SU-DHL-6 (cell line): ENCODE results near the gene TSC2.

Source experiments
- H2AFZ ChIP-seq: fragments of 200-600 bp; sonication (generic); 2 replicates; pipeline ENCODE4 v1.6.1; 2014; ENCODE audit warnings: low read depth, mild to moderate bottlenecking, moderate library complexity, mixed read lengths, antibody characterized with exemption, low read length; ENCODE audit not compliant: severe bottlenecking
- H3F3A ChIP-seq: fragments of 200-600 bp; shearing (Covaris generic); 2 replicates; pipeline ENCODE4 v1.6.0; 2016; ENCODE audit warnings: antibody characterized with exemption, mild to moderate bottlenecking; ENCODE audit not compliant: insufficient read depth
- H3K27ac ChIP-seq: fragments of 200-600 bp; sonication (generic); 2 replicates; pipeline ENCODE4 v1.5.1; 2016; ENCODE audit warnings: low read depth, mild to moderate bottlenecking, low read length, moderate library complexity, mixed read lengths
- H3K27me3 ChIP-seq: fragments of 200-600 bp; sonication (generic), shearing (Covaris generic); 2 replicates; pipeline ENCODE4 v1.6.0; 2014; ENCODE audit warnings: mild to moderate bottlenecking, low read length
- H3K36me3 ChIP-seq: fragments of 200-600 bp; sonication (generic); 2 replicates; pipeline ENCODE4 v1.6.1; 2014; ENCODE audit warnings: mild to moderate bottlenecking, low read length, mixed read lengths
- H3K4me2 ChIP-seq: fragments of 300-600, 200-600 bp; shearing (Covaris generic), sonication (generic); 2 replicates; pipeline ENCODE4 v1.6.0; 2014; ENCODE audit warnings: low read length, low read depth, mild to moderate bottlenecking; ENCODE audit not compliant: poor library complexity, severe bottlenecking
- H3K4me3 ChIP-seq: fragments of 200-600 bp; sonication (generic); 2 replicates; pipeline ENCODE4 v1.5.1; 2014; ENCODE audit warnings: antibody characterized with exemption, low read length, mild to moderate bottlenecking, mixed read lengths; ENCODE audit not compliant: insufficient read depth, poor library complexity, severe bottlenecking
- H3K79me2 ChIP-seq: fragments of 200-600 bp; sonication (generic); 2 replicates; pipeline ENCODE4 v1.6.1; 2014; ENCODE audit warnings: mild to moderate bottlenecking, low read length, moderate library complexity; ENCODE audit not compliant: insufficient read depth
- H3K9ac ChIP-seq: fragments of 200-600 bp; sonication (generic); 2 replicates; pipeline ENCODE4 v1.7.0; 2014; ENCODE audit warnings: mild to moderate bottlenecking, low read length
- H3K9me2 ChIP-seq: fragments of 200-600 bp; sonication (generic); replicated peaks from 2 replicates; pipeline ENCODE4 v1.6.1; 2014; ENCODE audit warnings: low read length; ENCODE audit not compliant: insufficient read depth
- H3K9me3 ChIP-seq: fragments of 200-600 bp; sonication (generic); 2 replicates; pipeline ENCODE4 v1.6.1; 2014; ENCODE audit warnings: low read length, mixed read lengths; ENCODE audit not compliant: insufficient read depth
- H4K20me1 ChIP-seq: fragments of 200-600 bp; sonication (generic); 2 replicates; pipeline ENCODE4 v1.6.1; 2014; ENCODE audit warnings: low read depth, mild to moderate bottlenecking, antibody characterized with exemption, low read length, moderate library complexity, mixed read lengths
- EZH2phosphoT487 ChIP-seq: fragments of 200-600 bp; sonication (generic), shearing (Covaris generic); conservative IDR thresholded peaks from 2 replicates; pipeline ENCODE4 v1.6.1; 2018; ENCODE audit warnings: mild to moderate bottlenecking, antibody characterized with exemption, low read length, moderate library complexity, mixed read lengths
- TF ChIP-seq, protein P1 (sequence below): fragments of 200-600 bp; sonication (generic); IDR thresholded peaks from one replicate; pipeline ENCODE4 v1.5.1; 2017; ENCODE audit warnings: antibody characterized with exemption, mild to moderate bottlenecking, low read length, moderate library complexity; ENCODE audit not compliant: insufficient read depth, poor library complexity, severe bottlenecking

Gene TSC2

DNA sequence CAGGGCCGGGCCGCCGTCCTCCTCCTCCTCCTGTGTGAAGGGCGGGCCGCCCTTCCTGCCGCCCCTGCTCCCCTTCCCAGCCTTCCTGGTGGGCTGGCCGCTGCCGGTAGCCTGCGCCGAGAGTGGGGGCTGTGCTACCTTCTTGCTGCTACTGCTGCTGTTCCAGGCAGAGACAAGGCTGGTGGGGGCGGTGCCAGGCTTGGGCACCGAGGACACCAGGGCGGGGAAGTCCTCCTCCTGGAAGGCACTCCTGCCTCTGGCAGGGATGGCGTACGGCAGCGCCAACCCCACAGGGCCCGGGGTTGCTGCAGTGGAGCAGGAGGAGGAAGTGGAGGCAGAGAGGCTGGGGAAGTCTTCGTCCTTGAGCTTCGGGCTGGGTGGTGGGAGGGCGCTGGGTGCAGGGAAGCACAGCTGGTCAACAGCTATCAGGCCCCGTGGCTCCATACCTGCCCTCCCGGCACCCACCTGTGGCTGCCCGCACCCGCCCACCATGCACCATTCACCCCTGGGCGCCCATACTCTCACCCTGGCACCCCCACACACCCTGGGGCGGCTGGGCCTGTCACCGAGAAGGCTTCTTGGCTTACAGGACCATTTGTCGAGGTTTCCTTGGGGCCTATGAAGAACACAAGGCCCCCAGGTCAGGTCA is 47.8 kb upstream of the TSC2 start:
- Histone ChIP-seq H4K20me1 (no peaks in the 10 kb centered on the region; the same call in 1 of the 2 replicates), H3K4me3 (no peak overlapping the region), H3K9me2 (no peaks in the 10 kb centered on the region), H3K9ac (no peak overlapping the region), H3K27me3 (no peaks in the 10 kb centered on the region), H3K4me2 (no peak overlapping the region), H3K36me3 (no peaks in the 10 kb centered on the region), H2AFZ (no peak overlapping the region), H3K79me2 (peaks cover 17% of the 10 kb centered on the region), H3K27ac (no peak overlapping the region), H3K9me3 (no peaks in the 10 kb centered on the region), H3F3A (0 out of 2 replicates have a peak, but pooled peaks cover 3% of the 10 kb centered on the region)
- no peak for TF ChIP-seq EZH2phosphoT487

DNA sequence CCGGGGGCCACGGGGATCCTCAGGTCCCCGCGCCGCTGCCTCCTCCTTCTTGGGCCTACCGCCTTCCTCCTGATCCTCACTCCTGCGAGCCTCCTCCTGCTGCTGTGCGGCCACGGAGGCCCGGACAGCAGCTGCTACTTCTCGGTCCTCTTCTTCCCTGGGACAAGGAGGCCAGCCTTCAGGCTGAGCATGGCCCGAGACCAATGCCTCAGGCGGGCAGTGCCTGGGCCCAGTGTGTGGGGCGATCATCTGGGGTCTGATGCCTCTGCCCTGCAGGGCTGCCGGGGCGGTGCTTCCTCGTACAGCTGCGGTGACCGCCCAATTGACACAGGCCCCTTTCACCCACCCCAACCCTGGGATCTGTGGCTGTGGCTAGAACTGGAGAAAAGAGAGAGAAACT is 46.8 kb upstream of the TSC2 start:
- no peaks in the 10 kb centered on the region for H3K36me3 ChIP-seq
- H3K9me2 ChIP-seq = no peaks in the 10 kb centered on the region
- H3K9me3 ChIP-seq = no peaks in the 10 kb centered on the region
- H3K27ac ChIP-seq = no peak overlapping the region
- no peaks in the 10 kb centered on the region for H3K27me3 ChIP-seq
- no peaks in the 10 kb centered on the region; the same call in 1 of the 2 replicates for H4K20me1 ChIP-seq
- no peak overlapping the region for H2AFZ ChIP-seq
- TF ChIP-seq, protein P1, sequence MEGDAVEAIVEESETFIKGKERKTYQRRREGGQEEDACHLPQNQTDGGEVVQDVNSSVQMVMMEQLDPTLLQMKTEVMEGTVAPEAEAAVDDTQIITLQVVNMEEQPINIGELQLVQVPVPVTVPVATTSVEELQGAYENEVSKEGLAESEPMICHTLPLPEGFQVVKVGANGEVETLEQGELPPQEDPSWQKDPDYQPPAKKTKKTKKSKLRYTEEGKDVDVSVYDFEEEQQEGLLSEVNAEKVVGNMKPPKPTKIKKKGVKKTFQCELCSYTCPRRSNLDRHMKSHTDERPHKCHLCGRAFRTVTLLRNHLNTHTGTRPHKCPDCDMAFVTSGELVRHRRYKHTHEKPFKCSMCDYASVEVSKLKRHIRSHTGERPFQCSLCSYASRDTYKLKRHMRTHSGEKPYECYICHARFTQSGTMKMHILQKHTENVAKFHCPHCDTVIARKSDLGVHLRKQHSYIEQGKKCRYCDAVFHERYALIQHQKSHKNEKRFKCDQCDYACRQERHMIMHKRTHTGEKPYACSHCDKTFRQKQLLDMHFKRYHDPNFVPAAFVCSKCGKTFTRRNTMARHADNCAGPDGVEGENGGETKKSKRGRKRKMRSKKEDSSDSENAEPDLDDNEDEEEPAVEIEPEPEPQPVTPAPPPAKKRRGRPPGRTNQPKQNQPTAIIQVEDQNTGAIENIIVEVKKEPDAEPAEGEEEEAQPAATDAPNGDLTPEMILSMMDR = no peak
- no peak for TF ChIP-seq EZH2phosphoT487
- H3K9ac ChIP-seq = no peak overlapping the region
- peaks cover 28% of the 10 kb centered on the region for H3K79me2 ChIP-seq
- H3F3A ChIP-seq = 0 out of 2 replicates have a peak, but pooled peaks cover 3% of the 10 kb centered on the region
- H3K4me3 ChIP-seq = no peak overlapping the region
- H3K4me2 ChIP-seq = no peak overlapping the region

DNA sequence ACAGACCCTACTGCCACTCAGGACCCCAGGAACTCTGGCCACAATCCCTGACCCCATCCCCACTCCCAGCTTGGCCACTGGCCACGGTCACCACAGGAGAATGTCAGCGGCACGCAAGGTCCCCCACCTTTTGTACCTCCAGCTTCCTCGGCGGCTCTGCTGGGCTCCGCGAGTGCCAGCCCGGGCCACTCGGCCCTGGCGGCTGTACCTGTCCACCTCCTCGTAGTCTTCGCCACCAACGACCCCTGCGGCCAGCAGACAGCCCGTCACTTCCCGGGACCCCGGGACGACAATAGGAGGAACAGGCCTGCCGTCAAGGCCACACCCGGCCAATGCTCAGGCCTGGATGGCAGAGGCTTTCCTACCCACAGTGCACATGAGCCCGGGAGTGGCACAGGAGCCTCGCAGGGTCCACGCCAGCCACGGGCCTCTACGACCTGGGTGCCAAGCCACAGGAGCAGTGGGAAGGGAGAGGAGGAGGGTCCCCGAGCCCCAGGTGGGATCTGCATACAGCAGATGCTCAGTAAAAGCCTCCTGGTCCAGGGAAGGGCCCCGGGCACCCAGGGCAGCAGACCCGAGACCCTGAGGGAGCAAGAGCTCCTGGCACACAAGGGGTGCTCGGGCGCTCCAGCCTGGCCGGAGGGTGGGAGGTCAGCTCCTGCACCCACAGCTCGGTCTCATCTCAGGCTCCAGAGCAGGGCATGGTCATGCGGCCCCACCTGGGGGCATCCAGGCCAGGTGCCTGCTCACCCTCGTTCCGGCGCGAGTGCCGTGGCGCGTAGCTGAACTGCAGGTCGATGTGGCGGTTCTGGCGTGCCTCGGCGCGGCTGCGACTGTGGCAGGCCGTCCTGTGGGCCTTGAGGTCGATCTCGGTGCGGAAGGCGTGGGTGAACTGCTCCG is 46.1 kb upstream of the TSC2 start:
- Histone ChIP-seq H3K27me3 (no peaks in the 10 kb centered on the region), H3K36me3 (no peaks in the 10 kb centered on the region), H3K9me2 (no peaks in the 10 kb centered on the region), H3K27ac (no peak overlapping the region), H3K9me3 (no peaks in the 10 kb centered on the region), H3K79me2 (peaks cover 35% of the 10 kb centered on the region), H2AFZ (no peak overlapping the region), H3K4me3 (no peak overlapping the region), H4K20me1 (no peaks in the 10 kb centered on the region; the same call in 1 of the 2 replicates), H3K4me2 (no peak overlapping the region), H3F3A (0 out of 2 replicates have a peak, but pooled peaks cover 2% of the 10 kb centered on the region), H3K9ac (no peak overlapping the region)
- no peak for TF ChIP-seq EZH2phosphoT487
- TF ChIP-seq, protein P1 = no peak
